ENCODE results near the gene SLC12A9. TPM values are rescaled to one million over a fixed set of nuclear protein-coding genes. Genes with fewer than 3 reads are reported as not detected.
A peak's percentile ranks its signal among the peaks of the same experiment; 100 is the strongest.

Gene SLC12A9
- total RNA-seq, 1 experiment from 2014 or later, result 19.9 TPM

- DNase-seq (ENCODE audit: low read depth), result no peak
Observed at GRCh38 chr7:100860702-100861615, 8.4 kb downstream of the SLC12A9 start.

GRCh38 chr7:100861616-100861985, 9.1 kb downstream of the SLC12A9 start:
- DNase-seq (ENCODE audit: low read depth), result no peak

GRCh38 chr7:100863406-100863950, 11.0 kb downstream of the SLC12A9 start:
- DNase-seq (ENCODE audit: low read depth), result no peak

GRCh38 chr7:100864263-100864845, 11.8 kb downstream of the SLC12A9 start:
- DNase-seq (ENCODE audit: low read depth), result no peak

- peak; percentile 74 for DNase-seq (ENCODE audit: low read depth)
Observed at GRCh38 chr7:100865372-100865911, 12.9 kb downstream of the SLC12A9 start.

- DNase-seq (ENCODE audit: low read depth), result peak; percentile 81
Observed at GRCh38 chr7:100865938-100866728, 13.6 kb downstream of the SLC12A9 start.

GRCh38 chr7:100866729-100867039, 14.2 kb downstream of the SLC12A9 start:
- no peak for DNase-seq (ENCODE audit: low read depth)

- peak; percentile 93 for DNase-seq (ENCODE audit: low read depth)
Observed at GRCh38 chr7:100867040-100867775, 14.7 kb downstream of the SLC12A9 start, which contains the start of gene TRIP6. Gene TRIP6 (plus strand): TSS chr7:100867387. CDS start chr7:100867498, 111 bp downstream.

- DNase-seq (ENCODE audit: low read depth), result no peak
Observed at GRCh38 chr7:100867776-100868485, 15.4 kb downstream of the SLC12A9 start.

- DNase-seq (ENCODE audit: low read depth), result no peak
Observed at GRCh38 chr7:100873599-100874299, 21.2 kb downstream of the SLC12A9 start.

GRCh38 chr7:100874300-100874576, 21.7 kb downstream of the SLC12A9 start:
- DNase-seq (ENCODE audit: low read depth), result no peak

- DNase-seq (ENCODE audit: low read depth), result peak; percentile 96
Observed at GRCh38 chr7:100874577-100875355, 22.3 kb downstream of the SLC12A9 start, which contains the start of gene SRRT. Gene SRRT (plus strand): TSS chr7:100875103. CDS start chr7:100875591, 488 bp downstream.

- no peak for DNase-seq (ENCODE audit: low read depth)
Observed at GRCh38 chr7:100875356-100875751, 22.8 kb downstream of the SLC12A9 start.

- no peak for DNase-seq (ENCODE audit: low read depth)
Observed at GRCh38 chr7:100878013-100878412, 25.5 kb downstream of the SLC12A9 start.

GRCh38 chr7:100878685-100879084, 26.2 kb downstream of the SLC12A9 start:
- no peak for DNase-seq (ENCODE audit: low read depth)

GRCh38 chr7:100879685-100880261, 27.3 kb downstream of the SLC12A9 start:
- DNase-seq (ENCODE audit: low read depth), result no peak

- DNase-seq (ENCODE audit: low read depth), result no peak
Observed at GRCh38 chr7:100880645-100881044, 28.1 kb downstream of the SLC12A9 start.

- no peak for DNase-seq (ENCODE audit: low read depth)
Observed at GRCh38 chr7:100881136-100881535, 28.6 kb downstream of the SLC12A9 start.
